Mammary epithelial cell (primary cell): ENCODE data around the gene RBMS3.

ENCODE experiments used
- EZH2 ChIP-seq: IDR thresholded peaks from 2 replicates; pipeline ENCODE4 v1.6.1; 2012; ENCODE audit warnings: low read length, inconsistent platforms, borderline replicate concordance
- TF ChIP-seq, protein P1 (sequence below), 2 donors: IDR thresholded peaks in 1 of 2; conservative IDR thresholded peaks in 1 of 2; 2 replicates each; pipeline ENCODE4 v1.5.1; 2011 to 2012; ENCODE audit warnings: inconsistent platforms in 2 of 2, low read length in 2 of 2, mild to moderate bottlenecking in 2 of 2, control low read depth in 1 of 2, low read depth in 1 of 2; ENCODE audit not compliant: insufficient read depth in 1 of 2; ENCODE audit errors: extremely low read depth in 1 of 2

- TF ChIP-seq, protein P1, sequence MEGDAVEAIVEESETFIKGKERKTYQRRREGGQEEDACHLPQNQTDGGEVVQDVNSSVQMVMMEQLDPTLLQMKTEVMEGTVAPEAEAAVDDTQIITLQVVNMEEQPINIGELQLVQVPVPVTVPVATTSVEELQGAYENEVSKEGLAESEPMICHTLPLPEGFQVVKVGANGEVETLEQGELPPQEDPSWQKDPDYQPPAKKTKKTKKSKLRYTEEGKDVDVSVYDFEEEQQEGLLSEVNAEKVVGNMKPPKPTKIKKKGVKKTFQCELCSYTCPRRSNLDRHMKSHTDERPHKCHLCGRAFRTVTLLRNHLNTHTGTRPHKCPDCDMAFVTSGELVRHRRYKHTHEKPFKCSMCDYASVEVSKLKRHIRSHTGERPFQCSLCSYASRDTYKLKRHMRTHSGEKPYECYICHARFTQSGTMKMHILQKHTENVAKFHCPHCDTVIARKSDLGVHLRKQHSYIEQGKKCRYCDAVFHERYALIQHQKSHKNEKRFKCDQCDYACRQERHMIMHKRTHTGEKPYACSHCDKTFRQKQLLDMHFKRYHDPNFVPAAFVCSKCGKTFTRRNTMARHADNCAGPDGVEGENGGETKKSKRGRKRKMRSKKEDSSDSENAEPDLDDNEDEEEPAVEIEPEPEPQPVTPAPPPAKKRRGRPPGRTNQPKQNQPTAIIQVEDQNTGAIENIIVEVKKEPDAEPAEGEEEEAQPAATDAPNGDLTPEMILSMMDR (conservative IDR thresholded peaks at IDR 0.05 in 1 of 2, IDR thresholded peaks at IDR 0.05 in 1 of 2; ENCODE audit: extremely low read depth in 1 of 2, insufficient read depth in 1 of 2, low read depth in 1 of 2, low read length in 2 of 2), result no peak
- no peak for TF ChIP-seq EZH2
Measured at GRCh38 chr3:29694783-29695182, 413.9 kb downstream of the RBMS3 start.
